GM12891 (cell line): Measurements from ENCODE around the gene CEP120.
"Not testable (repeated sequence)": the region's sequence is repeated elsewhere in the genome, so short reads cannot be mapped to it uniquely, and the experiment has no call there.

Experiments
- DNase-seq: peaks from one replicate; pipeline ENCODE4 v3.0.0; 2011; ENCODE audit warnings: low spot score; ENCODE audit not compliant: insufficient read length
- FAIRE-seq: peaks from 2 replicates; lab custom pipeline; 2011; peaks lifted over from hg19 to GRCh38; lab: Jason Lieb, UNC
- PAX5 ChIP-seq: IDR thresholded peaks from 2 replicates; pipeline ENCODE4 v1.6.1; 2011; ENCODE audit warnings: low read length, moderate library complexity, mild to moderate bottlenecking; ENCODE audit not compliant: insufficient read depth, severe bottlenecking
- POLR2A ChIP-seq: IDR thresholded peaks from 2 replicates; pipeline ENCODE4 v1.6.1; 2011; ENCODE audit warnings: low read depth, low read length, control low read depth
- POLR2AphosphoS5 ChIP-seq: IDR thresholded peaks from 2 replicates; pipeline ENCODE4 v1.6.1; 2011; ENCODE audit warnings: low read depth, low read length, control low read depth
- POU2F2 ChIP-seq: IDR thresholded peaks from 2 replicates; pipeline ENCODE4 v1.6.1; 2011; ENCODE audit warnings: low read depth, mild to moderate bottlenecking, control low read depth, low read length, moderate library complexity
- SPI1 ChIP-seq: IDR thresholded peaks from 2 replicates; pipeline ENCODE4 v1.6.1; 2011; ENCODE audit warnings: low read depth, low read length, control low read depth
- TAF1 ChIP-seq: IDR thresholded peaks from 2 replicates; pipeline ENCODE4 v1.6.1; 2011; ENCODE audit warnings: low read depth, low read length, control low read depth

Gene CEP120

GRCh38 chr5:123340928-123341327 lies 82.3 kb downstream of the CEP120 start:
- FAIRE-seq (no peak), DNase-seq (no peak)
- TF ChIP-seq PAX5 (no peak), TAF1 (no peak), POLR2A (no peak), POU2F2 (no peak), POLR2AphosphoS5 (no peak), SPI1 (no peak)

DNA sequence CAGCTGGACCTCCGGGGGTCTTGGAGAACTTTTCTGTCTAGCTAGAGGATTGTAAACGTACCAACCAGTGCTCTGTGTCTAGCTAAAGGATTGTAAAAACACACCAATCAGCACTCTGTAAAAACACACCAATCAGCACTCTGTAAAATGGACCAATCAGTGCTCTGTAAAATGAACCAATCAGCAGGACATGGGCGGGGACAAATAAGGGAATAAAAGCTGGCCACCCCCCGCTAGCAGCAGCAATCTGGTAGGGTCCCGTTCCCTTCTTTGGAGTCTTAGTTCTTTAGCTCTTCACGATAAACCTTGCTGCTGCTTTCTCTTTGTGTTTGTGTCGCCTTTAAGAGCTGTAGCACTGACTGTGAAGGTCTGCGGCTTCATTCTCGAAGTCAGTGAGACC lies 114.8 kb downstream of the CEP120 start:
- not testable (repeated sequence) for FAIRE-seq, DNase-seq

DNA sequence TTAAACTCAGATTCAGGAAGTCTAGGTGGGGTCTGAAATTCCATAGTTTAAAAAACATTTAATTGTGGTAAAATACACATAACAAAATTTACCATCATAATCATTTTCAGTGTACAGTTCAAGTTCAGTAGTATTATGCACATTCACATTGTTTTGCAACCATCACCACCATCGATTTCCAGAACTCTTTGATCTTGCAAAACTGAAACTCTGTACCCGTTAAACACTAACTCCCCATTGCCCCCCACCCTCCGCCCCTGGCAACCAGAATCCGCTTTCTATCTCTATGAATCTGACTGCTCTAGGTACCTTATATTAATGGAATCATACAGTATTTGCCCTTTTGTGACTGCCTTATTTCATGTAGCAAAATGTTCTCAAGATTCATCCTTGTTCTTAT lies 117.5 kb downstream of the CEP120 start:
- FAIRE-seq (no peak), DNase-seq (no peak)
- TF ChIP-seq TAF1 (no peak), POLR2A (no peak), SPI1 (no peak), POLR2AphosphoS5 (no peak), PAX5 (no peak), POU2F2 (no peak)

GRCh38 chr5:123304777-123305316 lies 118.4 kb downstream of the CEP120 start:
- TF ChIP-seq POLR2A (no peak), POLR2AphosphoS5 (no peak), PAX5 (no peak), TAF1 (no peak), POU2F2 (no peak), SPI1 (no peak)
- no peak for DNase-seq
- FAIRE-seq: no peak

DNA sequence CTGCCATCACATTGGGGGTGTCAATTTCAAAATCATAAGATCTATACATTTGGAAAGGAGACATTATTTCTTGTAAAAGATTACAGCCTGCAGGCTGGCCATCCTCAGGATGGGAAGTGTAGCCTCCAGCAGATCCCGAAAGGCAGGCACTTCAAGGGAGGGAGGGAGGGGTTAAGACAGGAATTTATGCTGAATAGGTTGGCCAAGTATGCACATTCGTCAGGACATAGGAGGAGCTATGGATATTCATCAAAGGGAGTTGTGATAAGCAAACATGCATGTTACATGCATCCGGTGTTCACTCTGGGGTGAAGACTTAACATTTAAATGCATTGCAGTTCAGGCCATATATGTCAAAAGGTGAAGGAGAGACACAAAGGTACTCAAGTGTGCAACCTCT lies 119.4 kb downstream of the CEP120 start:
- no peak for DNase-seq
- no peak for FAIRE-seq
- TF ChIP-seq POLR2AphosphoS5 (no peak), POU2F2 (no peak), TAF1 (no peak), SPI1 (no peak), PAX5 (no peak), POLR2A (no peak)

DNA sequence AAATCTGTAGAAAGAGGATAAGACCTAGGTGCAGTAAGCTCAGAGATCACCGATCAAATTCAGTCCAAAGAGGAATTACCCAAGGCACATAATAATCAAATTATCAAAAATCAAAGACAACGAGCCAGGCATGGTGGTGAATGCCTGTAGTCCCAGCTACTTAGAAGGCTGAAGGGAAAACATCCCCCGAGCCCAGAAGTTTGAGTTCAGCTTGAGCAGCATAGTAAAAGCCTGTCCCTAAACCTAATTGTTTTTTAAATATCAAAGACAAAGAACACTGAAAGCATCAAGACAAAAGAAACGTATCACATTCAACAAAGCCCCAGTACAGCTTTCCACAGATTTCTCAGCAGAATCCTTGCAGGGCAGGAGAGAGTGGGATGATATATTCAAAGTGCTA lies 122.9 kb downstream of the CEP120 start:
- DNase-seq (no peak), FAIRE-seq (no peak)
- TF ChIP-seq POLR2AphosphoS5 (no peak), POU2F2 (no peak), TAF1 (no peak), SPI1 (no peak), POLR2A (no peak), PAX5 (no peak)

GRCh38 chr5:123299136-123299535 lies 124.1 kb downstream of the CEP120 start:
- DNase-seq: no peak
- no peak for FAIRE-seq
- TF ChIP-seq SPI1 (no peak), POLR2A (no peak), TAF1 (no peak)

DNA sequence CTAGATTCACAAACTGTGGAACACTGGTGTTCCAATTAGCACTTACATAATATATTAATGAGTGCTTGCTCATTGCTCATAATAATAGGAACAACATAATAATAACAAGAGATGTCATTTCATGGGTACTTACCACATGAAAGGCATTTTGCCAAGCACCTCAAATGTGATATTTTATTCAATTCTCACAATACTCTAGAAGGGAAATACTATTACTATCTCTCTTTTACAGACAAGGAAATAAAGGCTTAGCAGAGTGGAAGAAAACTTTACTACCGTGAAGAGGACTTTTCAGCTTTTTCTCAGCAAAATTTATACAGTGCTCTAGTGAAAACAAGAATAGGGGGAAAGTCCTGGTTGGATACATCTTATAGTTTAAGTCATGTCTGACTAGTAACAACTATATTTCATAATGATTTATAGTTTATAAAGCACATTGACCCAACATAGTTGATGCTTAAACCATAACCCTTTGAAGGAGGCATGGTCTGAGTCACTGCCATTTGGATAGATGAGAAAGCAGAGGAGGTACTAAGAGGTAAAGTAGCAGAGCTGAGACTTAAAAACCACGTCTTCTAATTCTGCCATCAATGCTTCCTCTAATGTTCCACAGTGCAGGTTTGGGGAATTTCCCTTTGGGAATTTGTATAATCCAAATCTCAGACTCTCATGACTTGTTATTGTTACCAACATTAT lies 124.7 kb downstream of the CEP120 start:
- FAIRE-seq (no peak), DNase-seq (no peak)
- TF ChIP-seq SPI1 (no peak), POU2F2 (no peak), POLR2AphosphoS5 (no peak), POLR2A (no peak), TAF1 (no peak), PAX5 (no peak)

DNA sequence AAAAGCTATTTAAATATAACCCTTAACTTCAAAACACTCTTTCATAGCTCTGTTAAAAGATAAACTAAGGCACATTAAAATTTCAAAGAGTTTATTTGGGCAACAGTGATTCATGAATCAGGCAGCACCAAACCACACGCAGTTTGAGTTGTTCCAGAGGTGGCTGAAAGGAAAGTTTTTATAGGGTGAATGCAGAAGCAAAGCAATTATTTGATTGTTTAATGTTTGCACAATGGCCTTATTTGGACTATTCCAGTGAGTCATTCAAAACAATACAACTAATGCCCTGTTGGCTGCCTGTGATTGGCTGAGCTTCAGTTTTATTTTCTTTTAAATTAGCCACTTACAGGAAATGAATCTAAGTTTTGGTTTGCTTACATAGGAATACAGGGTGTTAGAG lies 125.3 kb downstream of the CEP120 start:
- DNase-seq (no peak), FAIRE-seq (no peak)
- TF ChIP-seq POU2F2 (no peak), POLR2A (no peak), TAF1 (no peak), PAX5 (no peak), POLR2AphosphoS5 (no peak), SPI1 (no peak)

GRCh38 chr5:123297198-123297831 lies 125.9 kb downstream of the CEP120 start:
- no peak for DNase-seq
- no peak for TF ChIP-seq PAX5
- TF ChIP-seq SPI1: no peak
- no peak for TF ChIP-seq TAF1
- no peak for TF ChIP-seq POLR2AphosphoS5
- TF ChIP-seq POLR2A: no peak
- TF ChIP-seq POU2F2: no peak
- no peak for FAIRE-seq
